HepG2 (cell line): ENCODE data around the gene TUBG1. TPM values are rescaled to one million over a fixed set of nuclear protein-coding genes. Genes with fewer than 3 reads are reported as not detected.

Source experiments
- ATF4 ChIP-seq, 2 experiments: fragments of 450-650 bp in 1 of 2; sonication (generic) in 1 of 2; formaldehyde crosslinking; IDR thresholded peaks; 2 replicates each; pipeline versions ENCODE4 v1.5.0 to v1.8.0; 2020 to 2022; ENCODE audit warnings: mild to moderate bottlenecking in 1 of 2, missing genetic modification reagents in 1 of 2
- BCL6 ChIP-seq: IDR thresholded peaks from 2 replicates; pipeline ENCODE4 v1.6.1; 2016; ENCODE audit warnings: missing genetic modification reagents, missing compliant biosample characterization
- CAMTA2 ChIP-seq: sonication (generic); formaldehyde crosslinking; IDR thresholded peaks from 2 replicates; pipeline ENCODE4 v1.4.0; 2020; ENCODE audit warnings: mild to moderate bottlenecking, missing genetic modification reagents, borderline replicate concordance
- CBFB ChIP-seq: sonication (generic); formaldehyde crosslinking; IDR thresholded peaks from 2 replicates; pipeline ENCODE4 v1.4.0; 2020; ENCODE audit warnings: missing genetic modification reagents
- KDM5A ChIP-seq: fragments of 200-600 bp; sonication (generic); IDR thresholded peaks from 2 replicates; pipeline ENCODE4 v1.7.0; 2018; ENCODE audit warnings: antibody characterized with exemption, mild to moderate bottlenecking, low read length, borderline replicate concordance
- MAF1 ChIP-seq: sonication (generic); formaldehyde crosslinking; IDR thresholded peaks from 2 replicates; pipeline ENCODE4 v1.5.0; 2020; ENCODE audit warnings: missing genetic modification reagents, borderline replicate concordance
- NAIF1 ChIP-seq: sonication (generic); formaldehyde crosslinking; IDR thresholded peaks from 2 replicates; pipeline ENCODE4 v1.5.0; 2020; ENCODE audit warnings: mild to moderate bottlenecking, missing genetic modification reagents, borderline replicate concordance
- NONO ChIP-seq, 2 experiments: fragments of 450-650 bp in 1 of 2; sonication (generic) in 1 of 2; formaldehyde crosslinking in 1 of 2; IDR thresholded peaks in 1 of 2; conservative IDR thresholded peaks in 1 of 2; 2 replicates each; pipeline versions ENCODE4 v1.6.1 to v1.8.0; 2017 to 2022; ENCODE audit warnings: mild to moderate bottlenecking in 1 of 2, missing genetic modification reagents in 1 of 2, moderate library complexity in 1 of 2
- PLSCR1 ChIP-seq: sonication (generic); formaldehyde crosslinking; IDR thresholded peaks from 2 replicates; pipeline ENCODE4 v1.5.0; 2020; ENCODE audit warnings: missing genetic modification reagents, mild to moderate bottlenecking, borderline replicate concordance
- PREB ChIP-seq: sonication (generic); formaldehyde crosslinking; IDR thresholded peaks from 2 replicates; pipeline ENCODE4 v1.4.0; 2020; ENCODE audit warnings: missing genetic modification reagents
- SP5 ChIP-seq: IDR thresholded peaks from 2 replicates; pipeline ENCODE4 v1.6.1; 2016; ENCODE audit warnings: low read depth, borderline replicate concordance
- YEATS4 ChIP-seq: sonication (generic); formaldehyde crosslinking; IDR thresholded peaks from 2 replicates; pipeline ENCODE4 v1.4.0; 2020; ENCODE audit warnings: missing genetic modification reagents, borderline replicate concordance
- ZBTB2 ChIP-seq: sonication (generic); formaldehyde crosslinking; IDR thresholded peaks from 2 replicates; pipeline ENCODE4 v1.8.0; 2022; ENCODE audit warnings: low read depth, missing genetic modification reagents
- ZNF256 ChIP-seq: sonication (generic); formaldehyde crosslinking; conservative IDR thresholded peaks from 2 replicates; pipeline ENCODE4 v1.4.0; 2020; ENCODE audit warnings: missing genetic modification reagents
- ZNF331 ChIP-seq: sonication (generic); formaldehyde crosslinking; IDR thresholded peaks from 2 replicates; pipeline ENCODE4 v1.4.0; 2020; ENCODE audit warnings: missing genetic modification reagents
- ZNF354B ChIP-seq: sonication (generic); formaldehyde crosslinking; IDR thresholded peaks from 2 replicates; pipeline ENCODE4 v1.8.0; 2022; ENCODE audit warnings: mild to moderate bottlenecking, missing genetic modification reagents
- ZNF615 ChIP-seq: sonication (generic); formaldehyde crosslinking; IDR thresholded peaks from 2 replicates; pipeline ENCODE4 v1.5.0; 2020; ENCODE audit warnings: mild to moderate bottlenecking, missing genetic modification reagents, borderline replicate concordance
- ZSCAN22 ChIP-seq: sonication (generic); formaldehyde crosslinking; IDR thresholded peaks from 2 replicates; pipeline ENCODE4 v1.4.0; 2020; ENCODE audit warnings: mild to moderate bottlenecking, missing genetic modification reagents
- polyA plus RNA-seq, 8 experiments: library from polyadenylated mRNA; depleted of rRNA in 3 of 8; stranded (reverse) in 7 of 8; unstranded in 1 of 8; fragments of >200 nt; fragmentation: Illumina TruSeq in 4 of 8; extraction: Trizol in 4 of 8; gene quantifications; 2 replicates each; pipeline versions ENCODE4 v1.2.1 to v1.2.3, GENCODE V29; 2011 to 2016; ENCODE audit warnings: low read depth in 4 of 8, missing spikeins in 1 of 8, mixed read lengths in 1 of 8; ENCODE audit not compliant: insufficient read depth in 1 of 8
- total RNA-seq, 5 experiments: library from RNA; depleted of rRNA; stranded (reverse); fragments of >200 nt; fragmentation: Illumina TruSeq; extraction: Trizol; gene quantifications; 2 replicates each; pipeline ENCODE4 v1.2.3, GENCODE V29; 2016; ENCODE audit warnings: low read depth in 1 of 5

Gene TUBG1
- total and polyA plus RNA-seq, 2 of the 13 experiments (the other 11 are each of a cell fraction or from before 2014, with no cell fraction given): 74.1 to 137 TPM

- TF ChIP-seq PREB (CRISPR knock-in tag) (peak; percentile 41; the same call in 1 of the 2 replicates), MAF1 (CRISPR knock-in tag) (no peak), SP5 (CRISPR knock-in tag) (no peak), ZBTB2 (CRISPR knock-in tag) (0 out of 2 replicates have a peak, but pooled peaks have one; percentile 8), BCL6 (no peak; the same call in 1 of the 2 replicates), ATF4 (CRISPR knock-in tag; IDR thresholded peaks at IDR 0.05) (peak in 1 of 2 experiments; percentile 80; a peak in 2 of 4 replicates), CBFB (CRISPR knock-in tag) (no peak), ZSCAN22 (CRISPR knock-in tag) (no peak; the same call in 1 of the 2 replicates), ZNF331 (peak; percentile 33), PLSCR1 (CRISPR knock-in tag) (0 out of 2 replicates have a peak, but pooled peaks have one; percentile 65), CAMTA2 (no peak; the same call in 1 of the 2 replicates), YEATS4 (CRISPR knock-in tag) (peak; percentile 15; the same call in 1 of the 2 replicates), KDM5A (peak; percentile 86), ZNF615 (CRISPR knock-in tag) (peak; percentile 81; the same call in 1 of the 2 replicates), ZNF256 (CRISPR knock-in tag) (no peak), ZNF354B (no peak), NAIF1 (CRISPR knock-in tag) (no peak), NONO (IDR thresholded peaks at IDR 0.05) (no peak), NONO (CRISPR knock-in tag; conservative IDR thresholded peaks at IDR 0.05) (peak; percentile 20; the same call in 1 of the 2 replicates)
These were observed 46.9 kb upstream of the TUBG1 start (continued) for GRCh38 chr17:42562388-42563142.
